Right ventricle myocardium inferior (tissue), 1 donor: ENCODE measurements around the gene ZNF530. TPM values are rescaled to one million over a fixed set of nuclear protein-coding genes. Genes with fewer than 3 reads are reported as not detected.

Experiments used
- total RNA-seq: library from RNA; stranded (reverse); fragmentation: NEBNext Ultra II Directional; extraction: Animal tissue kit (Norgen Biotek cat#: 25700); gene quantifications from one replicate; pipeline ENCODE4 v1.2.1, GENCODE V29; 2021
- donor health status: DM: no; HTN: yes; CAD: no; lungs with severe emphysema.

ZNF530 gene
- total RNA-seq, 1 donor from 2014 or later, result 3.8 TPM

Other genes starting within 250 kb of the ZNF530 start
- 7.8 TPM for gene ZNF304, start 248.6 kb upstream of the ZNF530 start, total RNA-seq
- 9.7 TPM for gene TRAPPC2B, start 236.3 kb upstream of the ZNF530 start, total RNA-seq
- 2.4 TPM for gene ZNF547, start 236.3 kb upstream of the ZNF530 start, total RNA-seq
- gene ZNF548, start 210.0 kb upstream of the ZNF530 start, total RNA-seq, result 14.7 TPM
- 9.4 TPM for gene ZNF17, start 188.7 kb upstream of the ZNF530 start, total RNA-seq
- gene ZNF749, start 164.6 kb upstream of the ZNF530 start, total RNA-seq, result 3.2 TPM
- 3.3 TPM for gene VN1R1, start 142.7 kb upstream of the ZNF530 start, total RNA-seq
- 18.3 TPM for gene ZNF772, start 122.3 kb upstream of the ZNF530 start, total RNA-seq
- gene ZNF419, start 112.1 kb upstream of the ZNF530 start, total RNA-seq, result 6.8 TPM
- gene ZNF773, start 99.9 kb upstream of the ZNF530 start, total RNA-seq, result 5.0 TPM
- gene ZNF549, start 72.5 kb upstream of the ZNF530 start, total RNA-seq, result 3.6 TPM
- 9.5 TPM for gene ZNF550, start 40.0 kb upstream of the ZNF530 start, total RNA-seq
- gene ZNF416, start 21.0 kb upstream of the ZNF530 start, total RNA-seq, result 4.3 TPM
- gene ZIK1, start 15.7 kb upstream of the ZNF530 start, total RNA-seq, result 3.3 TPM
- 14.9 TPM for gene ZNF134, start 14.4 kb downstream of the ZNF530 start, total RNA-seq
- gene ZNF211, start 33.3 kb downstream of the ZNF530 start, total RNA-seq, result 10.1 TPM
- not detected for gene ZSCAN4, start 69.0 kb downstream of the ZNF530 start, total RNA-seq
- 4.0 TPM for gene ZNF551, start 82.1 kb downstream of the ZNF530 start, total RNA-seq
- 3.3 TPM for gene ZNF154, start 109.3 kb downstream of the ZNF530 start, total RNA-seq
- 5.8 TPM for gene ZNF671, start 127.7 kb downstream of the ZNF530 start, total RNA-seq
- 12.5 TPM for gene ZNF776, start 146.9 kb downstream of the ZNF530 start, total RNA-seq
- 9.7 TPM for gene ZNF586, start 169.8 kb downstream of the ZNF530 start, total RNA-seq
- 4.7 TPM for gene ZNF552, start 215.0 kb downstream of the ZNF530 start, total RNA-seq
- 7.5 TPM for gene ZNF587B, start 230.4 kb downstream of the ZNF530 start, total RNA-seq
- gene ZNF587, start 250.0 kb downstream of the ZNF530 start, total RNA-seq, result 16.4 TPM